SU-DHL-6 (cell line): ENCODE results near the gene ARHGAP8.

ENCODE experiments used
- H2AFZ ChIP-seq: fragments of 200-600 bp; sonication (generic); 2 replicates; pipeline ENCODE4 v1.6.1; 2014; ENCODE audit warnings: low read depth, mild to moderate bottlenecking, moderate library complexity, mixed read lengths, antibody characterized with exemption, low read length; ENCODE audit not compliant: severe bottlenecking
- H3F3A ChIP-seq: fragments of 200-600 bp; shearing (Covaris generic); 2 replicates; pipeline ENCODE4 v1.6.0; 2016; ENCODE audit warnings: antibody characterized with exemption, mild to moderate bottlenecking; ENCODE audit not compliant: insufficient read depth
- H3K27ac ChIP-seq: fragments of 200-600 bp; sonication (generic); 2 replicates; pipeline ENCODE4 v1.5.1; 2016; ENCODE audit warnings: low read depth, mild to moderate bottlenecking, low read length, moderate library complexity, mixed read lengths
- H3K27me3 ChIP-seq: fragments of 200-600 bp; sonication (generic), shearing (Covaris generic); 2 replicates; pipeline ENCODE4 v1.6.0; 2014; ENCODE audit warnings: mild to moderate bottlenecking, low read length
- H3K36me3 ChIP-seq: fragments of 200-600 bp; sonication (generic); 2 replicates; pipeline ENCODE4 v1.6.1; 2014; ENCODE audit warnings: mild to moderate bottlenecking, low read length, mixed read lengths
- H3K4me2 ChIP-seq: fragments of 300-600, 200-600 bp; shearing (Covaris generic), sonication (generic); 2 replicates; pipeline ENCODE4 v1.6.0; 2014; ENCODE audit warnings: low read length, low read depth, mild to moderate bottlenecking; ENCODE audit not compliant: poor library complexity, severe bottlenecking
- H3K4me3 ChIP-seq: fragments of 200-600 bp; sonication (generic); 2 replicates; pipeline ENCODE4 v1.5.1; 2014; ENCODE audit warnings: antibody characterized with exemption, low read length, mild to moderate bottlenecking, mixed read lengths; ENCODE audit not compliant: insufficient read depth, poor library complexity, severe bottlenecking
- H3K79me2 ChIP-seq: fragments of 200-600 bp; sonication (generic); 2 replicates; pipeline ENCODE4 v1.6.1; 2014; ENCODE audit warnings: mild to moderate bottlenecking, low read length, moderate library complexity; ENCODE audit not compliant: insufficient read depth
- H3K9ac ChIP-seq: fragments of 200-600 bp; sonication (generic); 2 replicates; pipeline ENCODE4 v1.7.0; 2014; ENCODE audit warnings: mild to moderate bottlenecking, low read length
- H3K9me2 ChIP-seq: fragments of 200-600 bp; sonication (generic); replicated peaks from 2 replicates; pipeline ENCODE4 v1.6.1; 2014; ENCODE audit warnings: low read length; ENCODE audit not compliant: insufficient read depth
- H3K9me3 ChIP-seq: fragments of 200-600 bp; sonication (generic); 2 replicates; pipeline ENCODE4 v1.6.1; 2014; ENCODE audit warnings: low read length, mixed read lengths; ENCODE audit not compliant: insufficient read depth
- H4K20me1 ChIP-seq: fragments of 200-600 bp; sonication (generic); 2 replicates; pipeline ENCODE4 v1.6.1; 2014; ENCODE audit warnings: low read depth, mild to moderate bottlenecking, antibody characterized with exemption, low read length, moderate library complexity, mixed read lengths
- EZH2phosphoT487 ChIP-seq: fragments of 200-600 bp; sonication (generic), shearing (Covaris generic); conservative IDR thresholded peaks from 2 replicates; pipeline ENCODE4 v1.6.1; 2018; ENCODE audit warnings: mild to moderate bottlenecking, antibody characterized with exemption, low read length, moderate library complexity, mixed read lengths
- TF ChIP-seq, protein P1 (sequence below): fragments of 200-600 bp; sonication (generic); IDR thresholded peaks from one replicate; pipeline ENCODE4 v1.5.1; 2017; ENCODE audit warnings: antibody characterized with exemption, mild to moderate bottlenecking, low read length, moderate library complexity; ENCODE audit not compliant: insufficient read depth, poor library complexity, severe bottlenecking

Gene ARHGAP8

GRCh38 chr22:44834065-44834464, 81.7 kb downstream of the ARHGAP8 start:
- H4K20me1 ChIP-seq: no peaks in the 10 kb centered on the region
- no peak overlapping the region for H3K9ac ChIP-seq
- H2AFZ ChIP-seq: no peak overlapping the region
- H3K9me2 ChIP-seq: no peaks in the 10 kb centered on the region
- no peaks in the 10 kb centered on the region for H3F3A ChIP-seq
- H3K27ac ChIP-seq: no peak overlapping the region
- H3K4me3 ChIP-seq: no peak overlapping the region
- no peaks in the 10 kb centered on the region for H3K36me3 ChIP-seq
- H3K79me2 ChIP-seq: no peaks in the 10 kb centered on the region
- no peak for TF ChIP-seq EZH2phosphoT487
- TF ChIP-seq, protein P1, sequence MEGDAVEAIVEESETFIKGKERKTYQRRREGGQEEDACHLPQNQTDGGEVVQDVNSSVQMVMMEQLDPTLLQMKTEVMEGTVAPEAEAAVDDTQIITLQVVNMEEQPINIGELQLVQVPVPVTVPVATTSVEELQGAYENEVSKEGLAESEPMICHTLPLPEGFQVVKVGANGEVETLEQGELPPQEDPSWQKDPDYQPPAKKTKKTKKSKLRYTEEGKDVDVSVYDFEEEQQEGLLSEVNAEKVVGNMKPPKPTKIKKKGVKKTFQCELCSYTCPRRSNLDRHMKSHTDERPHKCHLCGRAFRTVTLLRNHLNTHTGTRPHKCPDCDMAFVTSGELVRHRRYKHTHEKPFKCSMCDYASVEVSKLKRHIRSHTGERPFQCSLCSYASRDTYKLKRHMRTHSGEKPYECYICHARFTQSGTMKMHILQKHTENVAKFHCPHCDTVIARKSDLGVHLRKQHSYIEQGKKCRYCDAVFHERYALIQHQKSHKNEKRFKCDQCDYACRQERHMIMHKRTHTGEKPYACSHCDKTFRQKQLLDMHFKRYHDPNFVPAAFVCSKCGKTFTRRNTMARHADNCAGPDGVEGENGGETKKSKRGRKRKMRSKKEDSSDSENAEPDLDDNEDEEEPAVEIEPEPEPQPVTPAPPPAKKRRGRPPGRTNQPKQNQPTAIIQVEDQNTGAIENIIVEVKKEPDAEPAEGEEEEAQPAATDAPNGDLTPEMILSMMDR: no peak
- H3K4me2 ChIP-seq: no peak overlapping the region
- H3K27me3 ChIP-seq: no peaks in the 10 kb centered on the region
- H3K9me3 ChIP-seq: no peaks in the 10 kb centered on the region

DNA sequence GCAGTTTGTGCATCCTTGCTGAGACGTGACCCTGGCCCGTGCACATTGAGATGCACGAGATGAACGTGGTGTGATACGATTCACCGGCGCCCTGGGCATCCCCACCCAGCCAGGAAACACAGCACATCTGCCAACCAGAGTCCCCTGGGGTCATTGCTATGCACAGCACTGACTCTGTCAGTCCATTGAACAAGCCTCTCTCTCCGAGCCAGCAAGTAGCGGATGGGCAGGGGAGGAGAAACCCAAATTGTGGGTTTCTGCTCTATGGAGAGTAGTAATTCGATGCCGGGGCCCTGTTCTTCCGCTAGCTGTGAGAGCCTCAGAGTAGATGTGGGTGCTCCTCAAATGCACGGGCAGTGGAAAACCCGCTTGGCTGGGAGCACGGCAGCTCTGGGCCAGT, 85.1 kb downstream of the ARHGAP8 start:
- Histone ChIP-seq H3K9ac (no peak overlapping the region), H3K4me2 (no peak overlapping the region), H2AFZ (no peak overlapping the region), H3F3A (no peaks in the 10 kb centered on the region), H3K9me2 (no peaks in the 10 kb centered on the region), H3K36me3 (no peaks in the 10 kb centered on the region), H3K9me3 (no peaks in the 10 kb centered on the region), H3K27ac (no peak overlapping the region), H4K20me1 (no peaks in the 10 kb centered on the region), H3K79me2 (no peaks in the 10 kb centered on the region), H3K27me3 (no peaks in the 10 kb centered on the region), H3K4me3 (no peak overlapping the region)
- TF ChIP-seq, protein P1: no peak
- TF ChIP-seq EZH2phosphoT487: no peak

DNA sequence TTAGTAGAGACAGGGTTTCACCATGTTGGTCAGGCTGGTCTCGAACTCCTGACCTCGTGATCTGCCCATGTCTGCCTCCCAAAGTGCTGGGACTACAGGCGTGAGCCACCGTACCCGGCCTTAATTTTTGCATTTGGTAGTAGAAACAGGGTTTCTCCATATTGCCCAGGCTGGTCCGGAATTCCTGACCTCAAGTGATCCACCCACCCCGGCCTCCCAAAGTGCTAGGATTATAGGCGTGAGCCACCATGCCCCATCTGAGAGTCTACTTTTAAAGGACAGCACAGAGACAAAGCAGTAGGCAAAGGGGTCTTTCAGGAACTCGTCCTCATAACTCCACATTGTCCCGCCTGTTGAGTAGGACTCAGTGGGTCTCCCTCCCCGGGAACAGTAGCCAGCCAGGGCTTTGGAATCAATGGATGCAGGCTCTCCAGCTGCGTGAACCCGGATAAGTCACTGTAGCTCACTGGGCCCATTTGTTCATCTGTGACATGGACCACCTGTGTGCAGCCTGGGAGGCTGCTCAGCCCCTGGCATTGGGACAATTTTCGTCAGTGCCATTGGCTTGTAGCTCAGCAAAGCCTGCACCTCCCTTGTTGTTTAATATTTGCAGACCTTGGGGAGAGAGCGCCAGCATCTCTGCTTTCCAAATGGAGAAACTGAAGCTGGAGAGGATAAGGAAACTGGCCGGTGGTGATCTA, 86.1 kb downstream of the ARHGAP8 start:
- H4K20me1 ChIP-seq: no peaks in the 10 kb centered on the region
- H3K9me3 ChIP-seq: no peaks in the 10 kb centered on the region
- no peak overlapping the region for H2AFZ ChIP-seq
- no peaks in the 10 kb centered on the region for H3K9me2 ChIP-seq
- no peaks in the 10 kb centered on the region for H3K79me2 ChIP-seq
- no peaks in the 10 kb centered on the region for H3K36me3 ChIP-seq
- H3K9ac ChIP-seq: no peak overlapping the region
- no peak overlapping the region for H3K4me2 ChIP-seq
- no peaks in the 10 kb centered on the region for H3F3A ChIP-seq
- H3K27me3 ChIP-seq: no peaks in the 10 kb centered on the region
- TF ChIP-seq EZH2phosphoT487: no peak
- TF ChIP-seq, protein P1: no peak
- H3K4me3 ChIP-seq: no peak overlapping the region
- no peak overlapping the region for H3K27ac ChIP-seq
